Measurements from ENCODE around the gene NDUFB10. TPM values are rescaled to one million over a fixed set of nuclear protein-coding genes. Genes with fewer than 3 reads are reported as not detected.
"Not testable (repeated sequence)": the region's sequence is repeated elsewhere in the genome, so short reads cannot be mapped to it uniquely, and the experiment has no call there.

Gene NDUFB10
- polyA plus RNA-seq, 3 donors, result 127 to 137 (median 129) TPM

DNA sequence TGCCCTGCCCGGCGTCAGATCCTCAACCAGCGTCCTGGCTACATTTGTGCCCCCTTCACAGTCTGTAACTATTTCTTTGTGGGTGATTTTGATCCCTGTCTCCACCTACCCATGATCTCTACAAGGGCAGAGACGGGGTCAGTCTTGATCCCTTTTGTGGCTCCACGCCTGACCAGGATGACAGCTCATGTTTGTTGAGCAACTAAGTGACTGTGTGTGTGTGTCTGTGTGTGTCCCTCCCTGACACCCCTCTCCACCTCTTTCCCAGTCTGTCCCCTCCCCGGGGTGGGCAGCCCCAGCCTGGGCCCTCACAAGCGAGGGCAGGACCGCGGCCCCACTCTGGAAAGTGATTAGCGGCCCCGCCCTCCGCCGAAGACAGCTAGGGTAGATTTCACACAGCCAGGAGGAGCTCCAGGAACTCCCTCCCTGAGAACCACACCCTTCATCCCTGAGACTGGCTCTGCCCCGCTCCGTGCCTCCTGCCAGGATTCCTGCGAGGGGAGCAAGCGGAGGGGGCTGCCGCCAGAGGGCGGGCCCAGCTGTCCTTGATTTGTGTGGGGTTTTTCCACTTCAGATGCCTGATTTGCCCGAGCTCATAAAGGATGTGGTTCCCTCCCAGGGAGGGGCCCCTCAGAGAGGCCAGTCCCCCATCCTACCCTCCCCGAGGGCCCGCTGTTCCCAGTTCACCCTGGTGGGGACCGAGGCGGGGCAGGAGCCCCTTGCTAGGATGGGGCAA lies 35.9 kb upstream of the NDUFB10 start:
- no peak for DNase-seq (ENCODE audit: low read depth in 3 of 3, low spot score in 2 of 3)

DNA sequence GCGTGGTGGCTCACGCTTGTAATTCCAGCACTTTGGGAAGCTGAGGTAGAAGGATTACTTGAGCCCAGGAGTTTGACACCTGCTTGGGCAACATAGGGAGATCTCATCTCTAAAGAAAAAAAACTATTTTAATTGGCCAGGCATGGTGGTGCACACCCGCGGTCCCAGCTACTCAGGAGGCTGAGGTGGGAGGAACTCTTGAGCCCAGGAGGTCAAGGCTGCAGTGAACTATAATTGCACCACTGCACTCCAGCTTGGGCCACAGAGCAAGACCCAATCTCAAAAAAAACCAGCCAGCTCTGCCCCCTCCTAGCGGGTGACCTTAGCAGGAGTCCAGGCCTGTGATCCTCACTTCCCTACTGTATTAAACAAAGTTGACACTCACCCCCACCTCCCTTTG lies 35.2 kb upstream of the NDUFB10 start:
- DNase-seq (ENCODE audit: low read depth in 3 of 3, low spot score in 2 of 3), result no peak

DNA sequence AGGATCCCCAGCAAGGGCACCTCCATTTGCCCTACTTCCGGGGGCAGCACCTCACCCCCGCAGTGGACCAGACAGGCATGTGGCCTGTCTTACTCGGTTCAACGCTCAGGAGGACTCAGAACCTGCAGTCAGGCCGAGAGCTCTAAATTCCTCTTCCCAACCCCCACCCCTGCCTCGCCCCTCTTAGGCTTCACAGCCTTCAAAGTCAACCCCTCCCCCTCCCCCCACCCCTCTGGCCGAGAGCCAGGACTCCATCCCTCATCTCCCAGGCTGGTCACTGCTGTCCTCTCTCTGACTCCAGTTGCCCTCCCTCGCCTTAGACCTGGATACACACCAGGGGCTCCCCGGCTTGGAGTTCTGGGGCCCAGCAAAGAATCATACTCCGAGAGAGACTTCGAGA lies 33.1 kb upstream of the NDUFB10 start:
- DNase-seq (ENCODE audit: low read depth in 3 of 3, low spot score in 2 of 3), result no peak

DNA sequence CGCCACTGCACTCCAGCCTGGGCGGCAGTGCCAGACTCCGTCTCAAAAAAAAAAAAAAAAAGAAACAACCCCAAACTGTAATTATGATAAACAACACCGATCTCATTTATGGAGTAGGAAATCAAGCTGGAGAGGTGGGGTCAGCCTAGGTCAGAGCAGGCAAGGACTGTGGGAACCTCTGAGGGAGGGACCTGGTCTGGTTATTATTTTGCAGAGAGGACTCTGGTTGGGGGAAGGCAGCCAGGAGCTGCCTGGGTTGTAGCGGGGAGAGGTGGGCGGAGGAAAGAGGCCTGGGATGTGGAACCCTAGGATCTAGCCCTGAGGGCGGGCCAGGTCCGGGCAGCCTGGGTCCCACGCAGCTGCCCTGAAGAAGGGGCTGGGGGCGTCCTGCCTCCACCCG lies 30.2 kb upstream of the NDUFB10 start:
- no peak for DNase-seq (ENCODE audit: low read depth in 3 of 3, low spot score in 2 of 3)

DNA sequence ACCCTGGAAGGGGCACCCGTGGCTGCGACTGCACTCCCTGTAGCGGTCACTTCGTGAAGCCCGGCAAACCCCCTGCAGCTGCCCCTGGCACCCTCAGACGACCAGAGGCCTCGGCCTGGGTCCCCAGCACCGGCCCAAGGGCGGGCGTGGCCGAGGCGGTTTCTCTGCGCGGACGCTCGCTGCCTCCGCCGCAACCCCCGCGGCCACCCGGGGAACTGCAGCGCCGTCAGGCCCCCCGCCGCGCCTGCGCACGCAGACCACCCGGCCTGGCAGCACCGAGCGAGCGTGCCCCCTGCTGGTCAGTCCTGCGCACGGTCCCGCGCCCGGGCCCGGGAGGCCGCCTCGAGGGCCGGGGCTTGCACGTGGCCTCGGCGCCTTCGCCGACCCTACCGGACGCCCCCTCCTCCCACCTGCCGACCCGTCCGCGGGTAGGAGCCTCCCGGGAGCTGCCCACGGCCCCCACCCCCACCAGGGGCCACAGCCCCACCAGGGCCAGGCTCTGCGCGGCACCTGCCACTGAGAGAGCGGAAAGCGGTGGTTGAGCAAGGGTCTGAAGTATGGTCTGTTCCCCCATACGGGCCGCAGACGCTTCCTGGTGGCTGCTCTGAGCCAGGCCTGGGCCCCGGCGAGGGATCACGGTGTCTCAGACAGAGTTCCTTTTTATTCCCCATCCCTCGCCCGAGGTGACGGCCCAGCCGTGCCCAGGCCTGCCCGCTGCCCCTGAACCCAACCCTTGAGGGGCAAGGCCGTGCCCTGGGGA lies 29.6 kb upstream of the NDUFB10 start:
- DNase-seq (ENCODE audit: low read depth in 3 of 3, low spot score in 2 of 3), result peak; percentile 53 to 69 (median 66)

DNA sequence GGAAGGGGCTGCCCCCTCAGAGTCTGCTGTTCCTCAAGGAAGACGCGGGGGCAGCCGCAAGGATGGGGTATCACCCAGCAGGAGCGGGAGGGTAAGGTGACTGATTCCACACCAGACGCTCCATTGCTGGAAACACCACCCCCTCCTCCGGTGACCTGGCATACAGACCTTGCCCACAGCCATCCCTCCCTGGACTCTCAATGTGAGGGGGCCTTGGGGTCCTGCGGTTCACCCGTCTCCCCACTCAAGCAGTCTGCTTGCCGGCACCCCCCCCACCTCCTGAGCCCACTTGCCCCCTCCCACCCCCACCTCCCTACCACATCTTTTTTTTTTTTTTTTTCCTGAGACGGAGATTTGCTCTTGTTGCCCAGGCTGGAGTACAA lies 29.0 kb upstream of the NDUFB10 start:
- no peak for DNase-seq (ENCODE audit: low read depth in 3 of 3, low spot score in 2 of 3)

DNA sequence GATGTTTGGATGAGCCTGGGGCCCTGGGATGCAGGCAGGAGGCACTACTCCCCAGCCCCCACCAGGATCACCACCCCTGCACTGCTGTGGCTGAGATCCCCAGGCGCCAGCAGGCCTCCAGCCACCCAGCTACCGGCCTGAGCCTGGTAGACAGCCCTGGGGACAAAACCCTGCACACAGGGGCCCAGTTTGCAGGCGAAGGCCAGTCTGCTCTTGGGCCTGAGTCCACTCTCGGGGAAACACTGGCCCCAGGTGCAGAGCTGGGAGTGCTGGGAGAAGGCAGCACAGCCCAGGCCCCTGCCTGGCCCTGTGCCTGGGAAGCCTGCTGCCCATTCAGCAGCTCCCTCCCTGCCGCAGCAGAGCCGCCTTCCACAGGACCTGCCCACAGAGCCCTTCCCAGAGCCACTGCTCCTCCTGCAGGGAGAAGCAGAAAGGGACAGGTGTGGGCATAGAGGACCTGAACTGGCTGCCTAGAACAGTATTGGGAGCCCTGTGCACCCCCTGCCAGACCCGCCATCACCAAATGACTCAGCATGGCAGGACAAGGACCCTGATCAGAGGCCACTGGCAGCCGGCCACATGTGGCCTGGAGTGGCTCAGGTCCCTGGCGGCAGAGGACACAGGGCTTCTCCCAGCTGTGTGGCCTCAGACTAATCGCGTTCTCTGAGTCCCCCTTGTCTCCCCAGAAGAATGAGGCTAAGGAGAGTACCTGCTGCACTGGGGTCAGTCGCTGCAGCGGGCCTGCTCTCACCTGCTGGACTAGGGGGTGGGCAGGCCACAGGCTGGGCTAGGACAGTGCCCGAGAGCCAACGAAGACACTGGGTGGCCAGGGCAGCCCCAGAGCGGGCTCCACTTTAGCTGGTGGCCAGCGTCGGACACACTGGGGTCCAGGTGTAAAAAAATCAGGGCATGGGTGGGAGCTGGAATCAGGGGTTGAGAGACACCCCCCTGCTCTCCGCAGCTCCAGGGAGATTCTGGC lies 27.0 kb upstream of the NDUFB10 start:
- no peak for DNase-seq (ENCODE audit: low read depth in 3 of 3, low spot score in 2 of 3)

DNA sequence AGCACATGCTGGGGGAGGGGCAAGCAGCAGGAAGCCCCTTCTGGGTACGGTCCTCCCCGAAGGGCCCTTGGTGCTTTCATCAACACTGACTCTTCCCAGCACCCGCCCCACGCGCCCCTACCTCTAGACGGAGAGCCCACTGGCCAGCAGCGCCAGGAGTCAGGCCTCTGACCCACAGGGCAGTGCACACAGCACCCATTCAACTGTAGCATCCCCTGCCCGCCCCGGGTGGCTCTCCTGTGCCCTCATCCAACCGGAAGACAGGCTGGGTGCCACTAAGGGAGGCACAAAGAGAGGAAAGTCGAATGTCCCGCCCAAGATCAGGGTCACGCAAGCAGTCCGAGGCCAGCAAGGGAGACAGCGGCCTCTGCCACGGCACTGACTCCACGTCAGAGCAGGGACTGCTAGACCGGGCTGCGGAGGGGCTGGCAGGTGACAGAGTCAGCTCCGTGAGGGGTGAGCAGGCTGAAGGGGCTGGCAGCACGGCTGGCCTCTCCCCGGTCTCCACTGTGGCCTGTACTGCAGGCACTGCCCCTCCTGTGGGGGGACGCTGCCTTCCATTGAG lies 26.2 kb upstream of the NDUFB10 start:
- DNase-seq (ENCODE audit: low read depth in 3 of 3, low spot score in 2 of 3), result no peak

DNA sequence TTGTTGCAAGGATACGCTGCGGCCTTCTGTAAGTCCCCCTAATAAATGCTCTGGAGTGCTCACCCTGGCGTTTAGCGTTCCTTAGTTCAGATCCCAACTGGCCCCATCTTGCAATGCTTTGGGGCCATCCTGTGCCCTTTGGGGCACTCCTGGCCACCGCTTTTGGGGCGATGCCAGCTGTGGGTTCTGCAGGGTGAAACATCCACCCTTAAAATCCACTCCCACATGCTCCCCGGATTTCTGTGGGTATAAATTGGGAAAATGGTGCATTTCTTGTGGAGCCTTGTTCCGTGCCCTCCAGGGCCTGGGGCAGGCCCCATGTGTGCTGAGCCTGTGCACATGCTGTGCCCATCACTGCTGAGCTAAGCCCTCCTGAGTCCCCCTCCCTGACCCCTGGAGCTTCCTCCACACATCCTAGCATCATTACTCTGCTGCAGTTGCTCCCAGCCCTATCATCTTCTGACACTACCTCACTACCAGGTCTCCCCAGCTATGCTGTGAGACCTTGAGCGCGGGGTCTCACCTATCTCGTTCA lies 22.3 kb upstream of the NDUFB10 start:
- DNase-seq (ENCODE audit: low read depth in 3 of 3, low spot score in 2 of 3), result no peak

DNA sequence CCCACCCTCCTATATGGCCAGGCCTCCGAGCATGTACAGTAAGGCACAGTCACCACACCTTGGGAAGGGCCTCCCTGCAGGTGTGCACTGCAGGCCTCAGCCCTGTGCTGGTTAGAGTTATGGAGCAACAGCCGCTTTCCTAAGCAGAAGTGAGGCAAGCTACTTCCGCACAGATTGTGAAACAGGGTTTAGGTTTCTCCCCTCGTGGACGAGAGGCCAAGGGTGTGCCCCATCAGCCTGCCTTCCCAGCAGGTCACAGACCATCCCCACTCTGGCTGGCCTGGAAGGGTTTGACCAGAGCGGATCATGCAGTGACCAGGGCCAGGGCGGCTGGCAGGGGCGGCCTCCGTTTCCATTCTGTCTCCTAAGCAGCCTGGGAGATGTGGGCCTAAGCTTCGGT lies 21.0 kb upstream of the NDUFB10 start:
- no peak for DNase-seq (ENCODE audit: low read depth in 3 of 3, low spot score in 2 of 3)

DNA sequence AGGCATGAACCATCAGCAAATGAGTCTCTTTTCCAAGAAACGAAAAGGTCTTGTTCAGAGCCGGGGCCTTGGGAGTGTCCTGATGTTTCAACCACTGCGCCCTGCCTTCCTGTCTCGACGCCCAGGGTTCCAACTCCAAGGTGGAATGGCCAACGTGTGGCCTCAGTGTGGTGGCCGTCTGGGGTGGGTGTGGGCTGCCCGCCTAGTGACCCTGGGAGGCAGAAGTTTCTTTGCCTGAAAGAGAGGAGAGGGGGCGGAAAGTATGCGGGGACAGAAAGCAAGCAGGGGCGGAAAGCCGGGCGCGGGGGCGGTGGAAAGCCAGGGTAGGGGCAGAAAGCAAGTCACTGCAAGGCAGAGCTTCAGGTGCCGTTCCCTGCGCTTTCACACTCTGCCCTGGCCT lies 20.4 kb upstream of the NDUFB10 start:
- no peak for DNase-seq (ENCODE audit: low read depth in 3 of 3, low spot score in 2 of 3)

DNA sequence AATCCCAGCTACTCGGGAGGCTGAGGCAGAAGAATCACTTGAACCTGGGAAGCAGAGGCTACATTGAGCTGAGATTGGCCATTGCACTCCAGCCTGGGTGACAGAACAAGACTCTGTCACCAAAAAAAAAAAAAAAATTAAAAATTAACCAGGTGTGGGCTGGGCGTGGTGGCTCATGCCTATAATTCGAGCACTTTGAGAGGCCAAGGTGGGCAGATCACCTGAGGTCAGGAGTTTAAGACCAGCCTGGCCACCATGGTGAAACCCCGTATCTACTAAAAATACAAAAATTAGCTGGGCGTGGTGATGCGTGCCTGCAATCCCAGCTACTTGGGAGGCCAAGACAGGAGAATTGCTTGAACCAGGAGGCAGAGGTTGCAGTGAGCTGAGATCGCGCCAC lies 19.5 kb upstream of the NDUFB10 start:
- DNase-seq (ENCODE audit: low read depth in 3 of 3, low spot score in 2 of 3), result not testable (repeated sequence)

DNA sequence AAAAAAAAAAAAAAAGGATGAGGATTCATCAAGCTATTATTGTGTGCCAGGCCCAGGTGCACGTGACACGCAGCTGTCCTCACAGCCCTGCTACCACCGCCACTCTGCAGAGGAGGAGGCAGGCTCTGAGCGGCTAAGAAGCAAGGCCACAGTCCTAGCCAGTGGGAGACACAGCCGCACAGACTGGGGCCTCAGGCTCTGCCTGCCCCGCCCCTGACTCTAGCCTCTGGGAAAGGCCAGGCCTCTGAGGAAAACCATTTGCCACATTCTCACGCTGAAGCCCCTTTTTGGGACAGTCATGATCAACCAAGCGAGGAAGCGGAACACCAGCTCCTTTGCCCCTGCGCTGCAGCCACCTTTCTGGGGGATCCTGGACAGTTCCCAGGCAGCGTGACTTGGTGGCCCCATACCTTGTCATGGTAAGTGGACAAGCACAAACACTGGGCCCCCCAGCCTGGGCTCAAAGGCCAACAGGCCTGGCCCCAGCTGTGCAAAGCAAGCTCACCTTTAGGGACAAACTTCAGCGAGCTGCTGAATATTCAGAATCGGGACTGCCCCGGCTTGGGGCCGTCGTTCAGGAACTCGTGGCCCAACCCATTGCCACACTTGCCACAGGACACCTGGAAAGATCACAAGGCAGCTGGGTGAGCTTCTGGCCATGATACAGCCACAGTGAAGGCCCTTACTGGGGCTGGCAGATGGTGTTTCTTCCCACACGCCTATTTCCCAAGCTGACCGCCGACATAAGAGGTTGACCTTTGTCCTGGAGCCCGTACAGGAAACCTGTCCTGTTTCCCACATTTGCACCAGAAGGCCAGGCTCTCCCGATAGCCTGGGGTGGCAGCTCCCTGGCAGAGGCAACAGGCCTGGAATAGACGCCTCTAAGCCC lies 18.8 kb upstream of the NDUFB10 start:
- no peak for DNase-seq (ENCODE audit: low read depth in 3 of 3, low spot score in 2 of 3)

DNA sequence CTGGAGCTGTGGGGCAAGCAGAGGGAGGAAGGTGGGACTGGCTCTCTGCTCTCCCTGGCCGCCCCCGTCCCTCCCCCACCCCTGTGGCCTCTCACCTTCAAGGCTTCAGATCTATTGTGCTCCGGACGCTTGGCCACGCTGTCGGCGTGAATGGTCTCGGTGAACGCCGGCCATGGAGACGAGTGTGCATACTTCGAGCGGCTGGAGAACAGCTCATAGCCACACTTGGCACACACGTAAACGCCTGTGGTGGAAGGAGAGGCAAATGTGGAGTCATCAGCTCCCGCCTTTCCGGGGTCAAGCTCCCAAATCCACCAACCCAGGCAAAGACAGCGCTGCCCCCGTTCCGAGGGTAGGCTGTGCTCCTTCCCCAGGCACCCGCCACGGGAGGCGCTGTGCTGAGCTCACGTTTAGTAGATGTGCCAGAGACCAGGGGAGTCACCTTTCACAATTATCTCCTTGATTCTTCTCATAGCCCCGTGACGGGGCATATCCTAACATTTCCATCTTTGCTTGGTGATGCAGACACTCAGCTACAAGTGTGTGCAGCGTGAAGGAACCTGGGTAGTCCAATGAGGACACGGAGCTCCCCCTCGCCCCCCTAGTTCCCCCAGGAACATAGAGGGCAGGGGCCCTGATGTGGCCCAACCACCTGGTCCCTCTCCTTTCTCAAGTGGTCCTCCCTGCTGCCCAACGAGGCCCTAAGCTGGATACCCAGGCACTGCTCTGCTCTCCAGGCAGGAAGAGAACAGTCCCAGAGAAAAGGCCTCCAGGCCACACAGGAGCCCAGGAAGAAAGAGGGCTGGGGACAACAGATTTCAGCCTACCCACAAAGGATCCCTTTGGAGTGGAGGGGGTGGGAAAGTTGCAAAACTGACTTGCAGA lies 17.9 kb upstream of the NDUFB10 start:
- DNase-seq (ENCODE audit: low read depth in 3 of 3, low spot score in 2 of 3), result no peak

DNA sequence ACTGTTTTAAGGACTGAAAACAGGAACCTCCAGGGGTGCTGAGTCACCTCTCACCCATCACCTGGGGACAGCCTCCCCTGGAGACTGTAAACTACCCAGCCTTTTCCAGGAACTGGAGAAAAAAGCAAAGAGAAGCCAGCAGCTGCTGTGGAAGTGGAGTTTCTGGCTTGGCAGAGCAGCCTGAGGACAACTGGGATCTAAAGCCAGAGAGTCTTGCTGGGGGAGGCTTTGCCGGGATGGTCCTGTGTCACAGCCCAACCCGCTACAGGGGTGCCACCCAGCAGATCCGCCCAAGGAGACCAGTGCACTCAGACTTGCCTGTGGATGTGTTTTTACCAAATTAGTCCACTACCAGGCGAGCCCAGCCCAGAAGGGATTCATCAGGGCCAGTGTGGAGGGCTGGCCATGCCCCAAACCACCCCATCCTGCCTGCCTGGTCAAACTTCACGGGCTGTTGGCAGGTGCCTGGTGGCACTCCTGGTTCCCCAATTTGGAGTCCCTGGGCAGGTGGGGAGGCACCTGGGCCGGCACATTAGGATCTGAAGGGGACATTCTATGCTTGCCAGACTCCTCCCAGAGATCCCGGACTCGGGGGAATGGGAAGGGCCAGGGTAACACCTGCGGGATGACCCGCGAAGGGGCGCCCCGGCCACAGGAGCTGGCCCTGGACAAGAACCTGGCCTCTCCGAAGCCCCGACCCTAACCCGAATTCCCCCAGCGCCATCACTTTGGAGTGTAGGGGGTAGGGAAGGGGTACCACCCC lies 17.1 kb upstream of the NDUFB10 start:
- no peak for DNase-seq (ENCODE audit: low read depth in 3 of 3, low spot score in 2 of 3)

DNA sequence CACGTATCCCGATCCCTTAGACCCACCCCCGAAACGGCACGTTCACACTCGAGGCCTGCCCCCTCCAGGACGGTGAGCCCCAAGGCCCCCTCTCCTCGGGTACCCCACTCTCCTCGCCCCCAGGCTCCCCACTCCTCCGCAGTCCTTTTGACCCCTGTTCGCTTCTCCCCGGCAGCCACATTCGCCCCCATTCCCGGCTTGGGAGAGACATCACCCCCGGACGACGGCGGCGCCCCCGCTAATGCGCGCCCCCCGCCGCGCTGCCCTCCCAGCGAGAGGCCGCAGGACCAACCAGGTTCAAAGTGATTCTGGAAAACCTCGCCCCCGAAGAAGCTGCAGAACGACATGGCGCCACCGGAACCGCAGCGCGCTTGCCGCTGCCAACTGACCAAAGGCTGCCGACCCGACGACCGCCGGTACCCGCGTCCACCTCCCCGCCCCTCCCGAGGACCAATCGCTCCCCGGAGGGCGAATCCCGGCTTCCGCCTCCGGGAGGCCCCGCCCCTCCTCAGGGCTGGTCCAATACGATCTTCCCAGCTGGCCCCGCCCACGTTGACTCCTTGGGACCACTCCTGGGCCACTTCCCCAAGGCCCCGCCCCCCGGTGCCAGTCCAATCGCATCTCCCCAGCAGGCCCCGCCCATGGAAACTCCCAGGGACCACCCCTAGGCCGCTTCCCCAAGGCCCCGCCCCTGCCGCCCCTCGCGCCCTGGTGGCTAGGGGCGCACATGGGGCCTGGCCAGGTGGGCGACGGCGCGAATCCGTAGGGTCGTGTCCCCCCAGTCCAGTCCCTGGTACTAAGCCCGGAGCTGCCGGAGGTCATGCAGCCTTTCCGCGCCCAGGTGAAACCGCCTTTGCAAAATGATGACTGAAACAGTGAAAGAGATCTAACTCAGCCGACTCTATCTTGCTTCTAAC lies 16.3 kb upstream of the NDUFB10 start, which contains the start of gene MSRB1:
Gene MSRB1, minus strand, starts transcription at position 390 of the 917 bp plus-strand sequence. Its CDS starts 43 bp downstream, at position 347.
- peak; percentile 92 to 98 (median 98) for DNase-seq (ENCODE audit: low read depth in 3 of 3, low spot score in 2 of 3)
